H9 (cell line): ENCODE results near the gene CFI. TPM values are rescaled to one million over a fixed set of nuclear protein-coding genes. Genes with fewer than 3 reads are reported as not detected.

ENCODE experiments used
- DNase-seq: peaks from one replicate; pipeline ENCODE4 v3.0.0-alpha.2; 2017
- H2AFZ ChIP-seq: one replicate; pipeline ENCODE4 v1.6.1; 2013; ENCODE audit warnings: mild to moderate bottlenecking, low read length, control low read depth, moderate library complexity
- H2AK5ac ChIP-seq: 2 replicates; pipeline ENCODE4 v1.6.1; 2013; ENCODE audit warnings: low read length, control low read depth, mixed read lengths; ENCODE audit not compliant: insufficient read length
- H2BK120ac ChIP-seq: one replicate; pipeline ENCODE4 v1.6.1; 2013; ENCODE audit warnings: low read depth, mild to moderate bottlenecking, low read length, control low read depth, inconsistent platforms; ENCODE audit not compliant: poor library complexity, severe bottlenecking
- H2BK12ac ChIP-seq: 2 replicates; pipeline ENCODE4 v1.6.1; 2013; ENCODE audit warnings: low read length, control low read depth, mixed read lengths, low read depth; ENCODE audit not compliant: insufficient read length
- H2BK15ac ChIP-seq: 2 replicates; pipeline ENCODE4 v1.6.1; 2013; ENCODE audit warnings: low read depth, low read length, control low read depth
- H2BK20ac ChIP-seq: one replicate; pipeline ENCODE4 v1.6.1; 2013; ENCODE audit warnings: low read depth, mild to moderate bottlenecking, low read length, control low read depth, inconsistent platforms; ENCODE audit not compliant: poor library complexity, severe bottlenecking
- H2BK5ac ChIP-seq: 2 replicates; pipeline ENCODE4 v1.6.1; 2013; ENCODE audit warnings: low read length, control low read depth, mixed read lengths; ENCODE audit not compliant: insufficient read length
- H3K14ac ChIP-seq: 2 replicates; pipeline ENCODE4 v1.6.1; 2013; ENCODE audit warnings: low read length, control low read depth; ENCODE audit not compliant: insufficient read depth
- H3K18ac ChIP-seq: 2 replicates; pipeline ENCODE4 v1.6.1; 2013; ENCODE audit warnings: low read depth, mild to moderate bottlenecking, mixed read lengths, low read length, control low read depth; ENCODE audit not compliant: insufficient read length
- H3K23ac ChIP-seq: 2 replicates; pipeline ENCODE4 v1.6.1; 2013; ENCODE audit warnings: low read length, control low read depth, mixed read lengths, low read depth; ENCODE audit not compliant: insufficient read length
- H3K23me2 ChIP-seq: 2 replicates; pipeline ENCODE4 v1.6.1; 2013; ENCODE audit warnings: low read depth, mild to moderate bottlenecking, mixed read lengths, low read length, control low read depth; ENCODE audit not compliant: insufficient read length, poor library complexity, severe bottlenecking
- H3K27ac ChIP-seq: 2 replicates; pipeline ENCODE4 v1.5.1; 2013; ENCODE audit warnings: low read length, control low read depth, mixed read lengths, low read depth; ENCODE audit not compliant: insufficient read length
- H3K27me3 ChIP-seq: 2 replicates; pipeline ENCODE4 v1.6.1; 2013; ENCODE audit warnings: low read length, control low read depth, inconsistent platforms; ENCODE audit not compliant: insufficient read depth
- H3K4ac ChIP-seq: 2 replicates; pipeline ENCODE4 v1.6.1; 2013; ENCODE audit warnings: low read depth, mild to moderate bottlenecking, control low read depth, inconsistent platforms, low read length, moderate library complexity
- H3K4me1 ChIP-seq: 2 replicates; pipeline ENCODE4 v1.6.1; 2013; ENCODE audit warnings: low read length, control low read depth, inconsistent platforms; ENCODE audit not compliant: insufficient read depth
- H3K4me2 ChIP-seq: 2 replicates; pipeline ENCODE4 v1.6.1; 2013; ENCODE audit warnings: low read length, control low read depth, mixed read lengths; ENCODE audit not compliant: insufficient read length, insufficient read depth
- H3K56ac ChIP-seq: 2 replicates; pipeline ENCODE4 v1.6.1; 2013; ENCODE audit warnings: low read depth, mild to moderate bottlenecking, mixed read lengths, low read length, control low read depth; ENCODE audit not compliant: insufficient read length
- H3K79me1 ChIP-seq: 2 replicates; pipeline ENCODE4 v1.6.1; 2013; ENCODE audit warnings: low read depth, mild to moderate bottlenecking, moderate library complexity, low read length, control low read depth, inconsistent platforms; ENCODE audit not compliant: insufficient read depth, poor library complexity, severe bottlenecking
- H3K79me2 ChIP-seq: 2 replicates; pipeline ENCODE4 v1.6.1; 2013; ENCODE audit warnings: low read length, control low read depth, inconsistent platforms; ENCODE audit not compliant: insufficient read depth
- H3K9ac ChIP-seq: 2 replicates; pipeline ENCODE4 v1.6.1; 2013; ENCODE audit warnings: low read length, control low read depth, mixed read lengths; ENCODE audit not compliant: insufficient read length; ENCODE audit errors: extremely low read depth
- H3K9me3 ChIP-seq: one replicate; pipeline ENCODE4 v1.6.1; 2013; ENCODE audit warnings: low read depth, low read length, inconsistent platforms; ENCODE audit not compliant: control insufficient read depth
- H3T11ph ChIP-seq: one replicate; pipeline ENCODE4 v1.6.1; 2013; ENCODE audit warnings: mild to moderate bottlenecking, low read length, control low read depth, inconsistent platforms
- H4K20me1 ChIP-seq: one replicate; pipeline ENCODE4 v1.6.1; 2013; ENCODE audit not compliant: control insufficient read depth, insufficient read length, insufficient read depth
- H4K5ac ChIP-seq: 2 replicates; pipeline ENCODE4 v1.6.1; 2013; ENCODE audit warnings: low read depth, mild to moderate bottlenecking, mixed read lengths, low read length, control low read depth; ENCODE audit not compliant: insufficient read length
- H4K8ac ChIP-seq: replicated peaks from 2 replicates; pipeline ENCODE4 v1.6.1; 2013; ENCODE audit warnings: low read length, control low read depth, mixed read lengths, low read depth; ENCODE audit not compliant: insufficient read length
- H4K91ac ChIP-seq: 2 replicates; pipeline ENCODE4 v1.6.1; 2013; ENCODE audit warnings: low read depth, mild to moderate bottlenecking, moderate library complexity, mixed read lengths, low read length, control low read depth; ENCODE audit not compliant: insufficient read length
- H3K27ac Mint-ChIP-seq, 3 experiments: 2 replicates in 2 of 3; 3 replicates in 1 of 3; pipeline ENCODE4 v1.8.0; 2020 to 2021; ENCODE audit warnings: mixed read lengths in 3 of 3, mild to moderate bottlenecking in 1 of 3, moderate library complexity in 1 of 3
- H3K27me3 Mint-ChIP-seq: 2 replicates; pipeline ENCODE4 v1.8.0; 2021; ENCODE audit warnings: low read depth, mild to moderate bottlenecking, moderate library complexity, mixed read lengths
- H3K36me3 Mint-ChIP-seq, 3 experiments: 2 replicates in 2 of 3; 3 replicates in 1 of 3; pipeline ENCODE4 v1.8.0; 2020 to 2021; ENCODE audit warnings: low read depth in 3 of 3, mixed read lengths in 3 of 3; ENCODE audit not compliant: insufficient read depth in 1 of 3
- H3K4me1 Mint-ChIP-seq, 2 experiments: 2 replicates each; pipeline ENCODE4 v1.8.0; 2020; ENCODE audit warnings: mixed read lengths in 2 of 2
- H3K4me3 Mint-ChIP-seq, 2 experiments: 2 replicates in 1 of 2; 3 replicates in 1 of 2; pipeline ENCODE4 v1.8.0; 2020 to 2021; ENCODE audit warnings: mild to moderate bottlenecking in 2 of 2, mixed read lengths in 2 of 2, moderate library complexity in 1 of 2
- H3K9me3 Mint-ChIP-seq, 2 experiments: 2 replicates in 1 of 2; 3 replicates in 1 of 2; pipeline ENCODE4 v1.8.0; 2020; ENCODE audit warnings: mild to moderate bottlenecking in 2 of 2, mixed read lengths in 2 of 2, moderate library complexity in 1 of 2
- WGBS: extraction: QIAGEN DNeasy Blood & Tissue Kit; methylation state at CpG from one replicate; pipeline ENCODE4 v1.1.7; 2013; ENCODE audit warnings: missing lambda C conversion rate, low lambda C conversion rate, mixed read lengths; ENCODE audit not compliant: insufficient read length; ENCODE audit errors: extremely low coverage; 5-methylcytosine and 5-hydroxymethylcytosine counted together
- total RNA-seq: library from RNA; stranded (reverse); gene quantifications from 2 replicates; pipeline ENCODE4 v1.2.1, GENCODE V29; 2021
- TF ChIP-seq, protein P1 (sequence below): fragments of 200-600 bp; sonication (generic); conservative IDR thresholded peaks from 3 replicates; pipeline ENCODE4 v1.8.0; 2021; ENCODE audit warnings: antibody characterized with exemption, mild to moderate bottlenecking

The CFI gene
- total RNA-seq, 1 experiment from 2014 or later: not detected

DNA sequence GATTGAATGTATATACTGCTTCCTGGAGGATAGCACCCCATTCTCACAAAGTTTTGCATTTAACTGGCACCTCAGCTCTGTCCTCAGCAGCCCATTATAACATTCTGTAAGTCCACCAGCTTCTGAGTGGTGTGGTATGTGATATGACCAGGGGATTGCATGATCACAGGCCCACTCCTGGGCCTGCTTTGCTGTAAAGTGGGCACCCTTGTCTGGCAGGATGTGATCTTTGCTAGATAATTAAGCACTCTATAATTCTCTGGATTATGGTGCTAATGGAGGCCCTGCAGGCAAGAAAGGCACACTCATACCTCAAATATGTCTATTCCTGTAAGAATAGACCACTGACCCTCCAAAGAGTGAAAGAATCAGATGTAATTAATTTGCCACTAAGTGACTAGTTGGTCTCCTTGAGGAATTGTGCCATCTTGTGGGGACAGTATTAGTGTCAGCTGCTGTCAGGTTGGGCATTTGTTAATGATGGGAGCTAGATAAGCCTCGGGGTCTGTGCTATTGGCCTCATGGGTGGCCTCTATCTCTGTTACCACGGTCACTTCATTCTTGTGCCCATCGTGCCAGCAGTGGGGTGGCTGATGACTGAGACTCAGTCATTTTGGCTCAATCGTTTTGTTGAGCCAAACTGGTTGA, 2.2 kb upstream of the CFI start:
- Histone ChIP-seq H3K4ac (no peak overlapping the region), H3K4me2 (no peak overlapping the region), H3K23me2 (no peaks in the 10 kb centered on the region), H3K23ac (no peak overlapping the region), H3K79me1 (no peaks in the 10 kb centered on the region), H3K27ac (no peak overlapping the region), H2BK12ac (no peak overlapping the region), H3K18ac (no peak overlapping the region), H3K56ac (no peak overlapping the region), H3T11ph (no peak overlapping the region), H3K79me2 (no peaks in the 10 kb centered on the region), H3K27me3 (no peaks in the 10 kb centered on the region), H2BK20ac (no peak overlapping the region), H2BK120ac (no peak overlapping the region), H4K8ac (no peak overlapping the region), H2BK5ac (no peak overlapping the region), H4K5ac (no peak overlapping the region), H4K91ac (no peak overlapping the region), H2AFZ (no peak overlapping the region), H4K20me1 (no peaks in the 10 kb centered on the region), H2BK15ac (no peak overlapping the region), H3K9me3 (no peaks in the 10 kb centered on the region), H3K4me1 (no peaks in the 10 kb centered on the region), H3K9ac (no peak overlapping the region), H3K14ac (no peak overlapping the region), H2AK5ac (no peak overlapping the region)
- Mint-ChIP-seq H3K4me1 (no peaks in the 10 kb centered on the region), H3K27ac (no peak overlapping the region), H3K36me3 (no peaks in the 10 kb centered on the region), H3K27me3 (no peaks in the 10 kb centered on the region), H3K4me3 (no peak overlapping the region), H3K9me3 (no peaks in the 10 kb centered on the region)
- no CpG with 5 or more reads among the region's 4 CpGs for WGBS
- peak; percentile 50 for DNase-seq
- TF ChIP-seq, protein P1, sequence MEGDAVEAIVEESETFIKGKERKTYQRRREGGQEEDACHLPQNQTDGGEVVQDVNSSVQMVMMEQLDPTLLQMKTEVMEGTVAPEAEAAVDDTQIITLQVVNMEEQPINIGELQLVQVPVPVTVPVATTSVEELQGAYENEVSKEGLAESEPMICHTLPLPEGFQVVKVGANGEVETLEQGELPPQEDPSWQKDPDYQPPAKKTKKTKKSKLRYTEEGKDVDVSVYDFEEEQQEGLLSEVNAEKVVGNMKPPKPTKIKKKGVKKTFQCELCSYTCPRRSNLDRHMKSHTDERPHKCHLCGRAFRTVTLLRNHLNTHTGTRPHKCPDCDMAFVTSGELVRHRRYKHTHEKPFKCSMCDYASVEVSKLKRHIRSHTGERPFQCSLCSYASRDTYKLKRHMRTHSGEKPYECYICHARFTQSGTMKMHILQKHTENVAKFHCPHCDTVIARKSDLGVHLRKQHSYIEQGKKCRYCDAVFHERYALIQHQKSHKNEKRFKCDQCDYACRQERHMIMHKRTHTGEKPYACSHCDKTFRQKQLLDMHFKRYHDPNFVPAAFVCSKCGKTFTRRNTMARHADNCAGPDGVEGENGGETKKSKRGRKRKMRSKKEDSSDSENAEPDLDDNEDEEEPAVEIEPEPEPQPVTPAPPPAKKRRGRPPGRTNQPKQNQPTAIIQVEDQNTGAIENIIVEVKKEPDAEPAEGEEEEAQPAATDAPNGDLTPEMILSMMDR: peak; percentile 67
